GM21825 (cell line): ENCODE data around the gene PRR23A.
"Not testable (repeated sequence)": the region's sequence is repeated elsewhere in the genome, so short reads cannot be mapped to it uniquely, and the experiment has no call there.

Source experiments
- ATAC-seq: cut with Tn5 transposase; IDR thresholded peaks from one replicate; pipeline ENCODE4 v1.9.1; 2021; ENCODE audit warnings: mild to moderate bottlenecking, moderate library complexity; ENCODE audit not compliant: unreplicated experiment

Gene PRR23A

GRCh38 chr3:139006051-139006716, at the start of gene PRR23A:
Gene PRR23A (minus strand): TSS chr3:139006268. CDS start chr3:139006268, 0 bp downstream.
- ATAC-seq, result no peak

GRCh38 chr3:139052802-139053600, 46.9 kb upstream of the PRR23A start:
- no peak for ATAC-seq

DNA sequence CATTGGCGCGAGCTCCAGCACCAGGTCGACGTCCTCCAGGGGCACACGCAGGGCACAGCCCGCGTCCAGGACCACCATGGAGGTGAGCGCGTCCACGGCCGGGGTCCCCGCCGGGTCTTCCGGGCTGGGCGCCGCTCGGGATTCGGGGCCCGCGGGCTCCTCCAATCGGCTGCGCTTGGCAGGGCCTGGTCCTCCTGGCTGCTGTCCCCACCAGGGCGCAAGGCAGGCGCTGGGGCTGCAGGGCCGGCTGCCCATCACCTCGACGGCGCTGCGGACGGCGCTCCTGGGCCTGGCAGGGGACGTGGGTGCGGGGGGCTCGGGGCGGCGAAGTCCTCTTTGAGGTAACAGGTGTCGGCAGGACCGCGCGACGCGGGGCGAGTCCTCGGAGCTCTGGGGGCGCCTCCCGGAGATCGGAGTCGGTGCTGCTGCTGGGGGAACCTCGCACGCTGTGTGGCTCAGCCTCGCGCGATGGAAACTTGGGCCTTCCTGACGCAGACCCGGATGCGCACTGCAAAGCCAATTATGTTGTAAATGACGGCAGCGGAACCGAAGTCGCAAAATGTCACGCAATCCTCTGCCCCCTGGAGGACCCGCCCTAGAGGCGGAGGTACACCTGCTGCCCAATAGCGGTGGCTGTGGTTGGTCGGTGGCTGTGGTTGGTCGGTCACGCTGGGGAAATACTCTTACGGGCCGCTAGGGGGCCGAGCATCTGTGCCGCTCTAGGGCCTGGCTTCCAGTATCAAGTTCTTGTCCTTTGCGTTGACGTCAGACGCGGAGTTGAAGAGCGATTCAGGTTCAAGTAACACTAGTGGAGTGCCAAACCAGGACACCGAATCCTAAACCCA, 38.5 kb upstream of the PRR23A start, which contains the start of gene PRR23C:
Gene PRR23C, minus strand, starts transcription at position 527 of the 845 bp plus-strand sequence. Its CDS starts 272 bp downstream, at position 255.
- ATAC-seq, result no peak

DNA sequence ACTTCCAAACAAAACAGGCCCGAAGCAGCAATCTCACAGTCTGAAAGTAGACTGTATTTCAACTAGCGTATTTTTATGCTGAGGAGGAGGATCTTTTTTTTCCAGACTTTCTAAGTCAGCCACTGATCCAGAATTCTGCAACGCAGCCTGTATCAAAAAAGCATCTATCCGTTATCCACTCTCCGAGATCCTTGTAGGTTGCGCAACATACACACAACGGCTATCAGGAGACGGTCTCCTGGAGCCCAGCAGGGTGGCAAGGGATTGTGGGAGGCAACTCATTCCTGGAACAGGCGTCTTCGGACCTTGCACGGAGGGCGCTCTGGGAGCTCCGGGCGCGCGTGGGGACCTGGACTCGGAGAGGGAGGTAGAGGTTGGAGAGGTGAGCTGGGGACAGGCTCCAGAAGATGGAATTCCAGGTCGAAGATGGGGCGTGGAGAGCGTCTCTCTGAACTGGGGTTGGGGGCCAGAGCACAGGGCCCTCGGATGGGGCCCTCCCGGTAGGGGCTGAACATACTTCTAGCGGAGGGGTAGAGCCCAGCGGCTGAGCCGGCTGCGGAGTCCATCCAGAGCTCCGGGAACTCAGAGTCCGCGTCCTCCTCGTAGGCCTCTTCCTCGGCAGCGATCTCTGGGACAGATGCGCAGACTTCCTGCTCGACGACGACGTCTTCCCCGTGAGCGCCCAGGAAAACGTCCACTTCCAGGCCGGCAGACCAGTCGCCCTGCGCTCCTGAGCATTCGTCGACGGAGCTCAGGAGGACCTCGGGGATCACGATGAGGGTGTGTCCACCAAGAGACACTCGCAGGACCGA, 37.7 kb upstream of the PRR23A start:
- no peak for ATAC-seq

GRCh38 chr3:139037478-139037877, 31.4 kb upstream of the PRR23A start:
- no peak for ATAC-seq

DNA sequence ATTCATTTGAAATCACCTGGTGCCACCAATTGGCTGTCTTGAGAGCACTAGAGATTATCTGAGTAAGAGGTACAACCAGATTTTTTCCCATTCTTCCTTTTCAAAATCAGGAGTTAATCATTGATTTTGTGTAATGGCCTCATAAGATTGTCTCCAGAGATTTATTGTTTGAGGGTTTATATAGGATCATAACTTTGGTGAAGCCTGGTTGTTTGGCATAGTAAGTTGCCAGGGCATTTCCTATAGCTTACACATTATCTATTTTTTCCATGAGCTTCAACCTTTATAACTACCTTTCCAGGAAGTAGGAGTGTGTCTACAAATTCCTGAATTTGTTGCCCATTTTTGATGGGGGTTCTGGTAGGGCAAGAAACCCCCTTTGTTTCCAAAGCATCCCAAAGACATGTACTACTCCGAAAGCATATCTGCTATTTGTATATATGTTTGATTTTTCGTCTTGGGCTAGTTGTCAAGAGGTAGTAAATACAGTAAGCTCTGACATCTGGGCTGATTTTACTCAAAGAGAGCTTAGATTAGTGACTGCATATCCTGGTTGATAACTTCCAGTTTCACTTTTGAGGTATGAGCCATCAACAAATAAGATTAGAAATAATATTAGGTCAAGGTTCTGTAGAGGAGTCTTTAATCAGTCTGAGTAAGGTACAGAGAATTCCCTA, 26.4 kb upstream of the PRR23A start:
- no peak for ATAC-seq

GRCh38 chr3:139030576-139030975, 24.5 kb upstream of the PRR23A start:
- not testable (repeated sequence) for ATAC-seq

DNA sequence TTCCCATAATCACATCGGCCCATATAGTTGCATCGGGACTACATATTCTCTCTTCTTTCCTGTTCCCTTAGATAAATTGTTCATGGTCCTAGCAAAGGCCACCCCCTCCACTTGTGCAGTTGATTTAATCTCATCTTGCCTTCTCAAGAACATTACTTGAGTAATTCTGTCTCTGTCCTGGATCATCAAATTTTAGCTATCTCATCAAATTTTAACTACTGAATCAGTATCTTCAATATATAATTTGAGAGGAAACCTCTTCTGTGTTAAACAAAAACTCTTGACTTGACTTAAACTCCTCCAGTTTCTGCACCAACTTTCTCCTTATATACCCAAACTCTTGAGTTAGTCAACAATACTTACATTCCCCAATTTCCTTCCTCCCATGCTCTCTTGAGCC, 18.9 kb upstream of the PRR23A start:
- no peak for ATAC-seq

- no peak for ATAC-seq
These were observed 14.8 kb upstream of the PRR23A start, which contains the start of gene PRR23B for GRCh38 chr3:139020868-139021234. Gene PRR23B (minus strand): TSS chr3:139020926. CDS start chr3:139020661, 265 bp downstream.

DNA sequence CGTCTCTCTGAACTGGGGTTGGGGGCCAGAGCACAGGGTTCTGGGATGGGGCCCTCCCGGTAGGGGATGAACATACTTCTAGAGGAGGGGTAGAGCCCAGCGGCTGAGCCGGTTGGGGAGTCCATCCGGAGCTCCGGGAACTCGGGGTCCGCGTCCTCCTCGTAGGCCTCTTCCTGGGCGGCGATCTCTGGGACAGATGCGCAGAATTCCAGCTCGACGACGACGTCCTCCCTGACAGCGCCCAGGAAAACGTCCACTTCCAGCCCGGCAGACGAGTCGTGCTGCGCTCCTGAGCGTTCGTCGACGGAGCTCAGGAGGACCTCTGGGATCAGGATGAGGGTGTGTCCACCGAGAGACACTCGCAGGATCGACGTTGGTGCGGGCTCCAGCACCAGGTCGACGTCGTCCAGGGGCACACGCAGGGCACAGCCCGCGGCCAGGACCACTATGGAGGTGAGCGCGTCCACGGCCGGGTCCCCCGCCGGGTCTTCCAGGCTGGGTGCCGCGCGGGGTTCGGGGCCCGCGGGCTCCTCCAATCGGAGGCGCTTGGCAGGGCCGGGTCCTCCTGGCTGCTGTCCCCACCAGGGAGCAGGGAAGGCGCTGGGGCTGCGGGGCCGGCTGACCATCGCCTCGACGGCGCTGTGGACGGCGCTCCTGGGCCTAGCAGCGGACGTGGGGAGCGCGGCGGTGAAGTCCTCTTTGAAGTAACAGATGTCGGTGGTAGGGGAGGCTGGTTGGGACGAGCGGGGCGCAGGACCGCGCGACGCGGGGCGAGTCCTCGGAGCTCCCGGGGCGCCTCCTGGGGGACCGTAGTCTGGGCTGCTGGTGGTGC, 14.2 kb upstream of the PRR23A start:
- ATAC-seq, result no peak

DNA sequence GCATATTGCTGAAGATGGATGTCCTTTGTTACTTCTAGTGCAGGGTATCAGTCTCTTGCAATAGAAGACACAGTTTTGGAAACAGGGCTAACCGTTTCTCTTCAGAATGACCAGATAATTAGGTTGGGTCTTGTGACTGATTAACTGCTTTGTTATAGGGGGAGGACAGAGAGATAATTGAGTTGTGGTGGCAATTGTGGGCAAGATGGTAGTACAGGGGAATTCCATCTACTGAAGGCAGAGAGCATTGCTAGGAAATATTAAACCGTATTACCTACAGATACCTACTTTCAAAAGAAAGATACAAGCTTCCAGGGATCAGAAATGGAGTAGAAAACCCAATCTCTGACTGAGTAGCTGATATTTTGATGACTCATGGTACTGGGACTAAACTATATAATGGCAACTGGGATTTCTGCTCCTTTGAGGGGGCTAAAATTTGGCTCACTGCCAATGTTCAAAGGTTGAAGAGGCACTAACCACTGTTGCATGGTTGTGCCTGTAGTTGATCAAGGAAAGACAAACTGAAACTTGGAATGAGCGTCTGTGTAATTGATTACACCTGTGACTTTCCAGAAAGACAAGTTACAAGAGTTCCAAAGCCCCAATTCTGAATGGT, 10.5 kb upstream of the PRR23A start:
- no peak for ATAC-seq

GRCh38 chr3:139005356-139005993, 593 bp downstream of the PRR23A start:
- ATAC-seq, result no peak

GRCh38 chr3:138995706-138996105, 10.4 kb downstream of the PRR23A start:
- no peak for ATAC-seq

DNA sequence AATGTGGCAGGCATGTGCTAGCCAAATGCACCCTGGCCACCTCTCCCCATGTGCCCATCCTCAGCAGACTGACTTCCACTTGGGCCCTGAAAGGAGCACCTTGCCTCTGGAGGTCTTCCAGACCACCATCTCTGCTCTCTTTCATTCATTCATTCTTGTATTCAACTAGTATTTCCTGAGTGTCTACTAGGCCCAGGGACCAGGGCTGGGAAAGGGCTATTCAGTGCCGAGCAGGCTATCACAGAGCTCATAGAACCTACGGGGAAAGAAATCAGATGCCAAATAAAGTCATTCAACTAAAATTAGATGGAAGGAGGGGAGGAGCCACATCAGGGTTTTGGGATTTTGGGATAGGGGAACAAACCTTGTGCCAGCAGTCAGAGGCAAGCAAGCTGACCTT, 18.9 kb downstream of the PRR23A start:
- no peak for ATAC-seq

DNA sequence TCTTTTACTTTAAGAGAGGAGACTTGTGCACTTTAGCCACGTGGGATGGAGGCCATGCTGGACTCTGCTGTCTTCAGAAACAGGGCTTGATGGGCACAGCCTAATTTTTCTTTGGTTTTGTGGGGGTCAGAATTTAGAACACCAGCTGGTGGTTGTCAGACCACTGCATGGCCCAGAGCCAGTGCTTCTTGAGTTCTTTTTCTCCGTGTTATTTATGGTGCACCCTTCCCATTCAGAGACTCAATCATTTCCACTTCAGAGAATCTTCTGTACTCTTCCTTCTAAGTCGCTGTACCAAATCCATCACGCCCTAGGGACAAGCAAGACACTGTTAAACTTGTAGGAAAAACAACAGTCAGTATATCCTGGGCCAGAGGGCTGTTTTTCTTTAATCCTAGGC, 20.1 kb downstream of the PRR23A start:
- ATAC-seq, result no peak

- ATAC-seq, result no peak
These were observed 21.3 kb downstream of the PRR23A start for GRCh38 chr3:138984816-138985215.

- ATAC-seq, result no peak
These were observed 30.0 kb downstream of the PRR23A start for GRCh38 chr3:138976047-138976446.

DNA sequence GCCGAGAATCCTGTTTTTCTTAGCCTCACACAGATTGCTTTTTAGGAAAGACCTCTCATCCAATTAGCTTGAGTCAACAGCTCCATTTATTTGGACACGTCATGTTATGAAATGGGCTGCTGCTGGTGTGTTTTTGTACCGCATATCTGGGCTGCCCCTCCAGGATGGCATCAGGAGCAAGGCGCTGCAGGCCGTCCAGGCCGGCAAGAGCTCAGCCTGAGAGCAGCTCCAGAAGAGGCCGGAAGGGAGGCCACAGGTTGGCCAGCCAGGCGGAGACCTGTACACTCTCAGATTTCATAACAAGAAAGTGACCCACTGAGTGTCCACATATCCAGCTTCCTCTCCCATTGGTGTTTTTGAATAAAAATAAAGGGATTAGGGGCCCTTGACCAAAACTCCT, 30.7 kb downstream of the PRR23A start:
- no peak for ATAC-seq
